NCI-H1048 (cell line): Measurements from ENCODE around the gene C3.

Source experiments
- DNase-seq: peaks from one replicate; lab custom pipeline; 2025; lab: John Stamatoyannopoulos, UW

C3 gene

DNA sequence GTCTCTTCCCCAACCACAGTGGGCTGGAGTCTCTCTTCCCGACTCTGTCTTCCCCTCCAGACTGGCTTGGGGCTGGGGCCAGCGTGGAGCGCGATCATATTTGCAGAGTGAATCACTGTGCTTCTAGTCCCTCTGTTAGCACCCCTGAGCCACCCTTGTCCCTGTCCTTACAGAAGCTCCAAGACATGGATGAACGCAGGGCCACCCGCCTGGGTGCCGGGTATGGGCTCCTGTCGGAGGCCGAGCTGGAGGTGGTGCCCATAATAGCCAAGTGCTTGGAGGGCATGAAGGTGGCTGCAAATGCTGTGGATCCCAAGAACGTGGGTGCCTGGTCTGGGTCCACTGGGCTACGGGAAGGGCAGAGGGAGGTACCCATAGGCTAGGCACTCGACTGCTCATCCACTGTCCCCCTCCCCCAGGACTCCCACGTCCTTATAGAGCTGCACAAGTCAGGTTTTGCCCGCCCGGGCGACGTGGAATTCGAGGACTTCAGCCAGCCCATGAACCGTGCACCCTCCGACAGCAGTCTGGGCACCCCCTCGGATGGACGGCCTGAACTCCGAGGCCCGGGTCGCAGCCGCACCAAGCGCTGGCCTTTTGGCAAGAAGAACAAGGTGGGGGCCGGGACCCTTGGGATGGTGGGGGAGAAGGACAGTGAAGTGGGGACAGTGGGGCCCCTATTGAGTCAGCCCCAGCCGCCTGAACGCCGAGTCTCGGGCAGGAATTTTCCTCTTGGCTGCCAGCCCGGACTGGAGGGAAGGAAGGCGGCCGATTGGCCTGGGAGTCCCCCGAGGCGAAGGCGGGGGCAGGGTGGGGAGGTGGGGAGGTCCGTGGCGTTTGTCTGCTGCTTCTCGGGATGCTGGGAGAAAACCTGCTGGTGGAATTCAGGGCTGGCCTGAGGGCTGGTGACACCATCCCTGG is 24.2 kb upstream of the C3 start:
- no peak for DNase-seq

- no peak for DNase-seq
Observed at GRCh38 chr19:6743714-6744380, 23.4 kb upstream of the C3 start.

- DNase-seq: no peak
Observed at GRCh38 chr19:6743066-6743465, 22.6 kb upstream of the C3 start.

- DNase-seq: no peak
Observed at GRCh38 chr19:6740589-6741343, 20.3 kb upstream of the C3 start.

GRCh38 chr19:6739883-6740588 is 19.6 kb upstream of the C3 start:
- no peak for DNase-seq

DNA sequence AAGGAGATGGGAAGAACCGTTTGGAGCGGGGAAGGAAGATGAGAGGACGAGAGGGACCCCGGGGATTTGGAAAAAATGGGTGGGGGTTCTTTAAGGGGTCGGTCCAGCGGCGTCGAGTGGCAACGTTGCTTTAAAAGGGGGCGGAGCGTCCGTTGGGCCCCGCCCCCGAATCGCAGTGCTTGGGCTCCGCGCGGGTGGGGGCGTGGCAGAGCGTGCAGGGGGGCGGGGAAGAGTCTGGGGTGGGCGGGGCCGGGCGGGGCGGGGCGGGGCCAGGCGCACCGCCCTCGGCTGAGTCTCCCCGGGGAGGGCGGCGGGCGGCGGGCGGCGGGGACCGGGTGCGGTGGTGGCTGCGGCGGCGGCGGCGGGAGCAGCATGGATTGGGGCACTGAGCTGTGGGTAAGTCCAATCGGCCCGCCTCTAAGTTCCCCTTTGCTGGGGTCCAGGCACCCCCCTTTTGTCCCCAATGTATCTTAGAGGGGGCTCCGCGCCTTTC is 19.0 kb upstream of the C3 start, which contains the start of gene TRIP10:
TRIP10 (plus strand) TSS at position 291 of the 493 bp plus-strand sequence; CDS start at position 373, 82 bp downstream.
- DNase-seq: no peak

GRCh38 chr19:6738787-6739389 is 18.4 kb upstream of the C3 start:
- DNase-seq: no peak

DNA sequence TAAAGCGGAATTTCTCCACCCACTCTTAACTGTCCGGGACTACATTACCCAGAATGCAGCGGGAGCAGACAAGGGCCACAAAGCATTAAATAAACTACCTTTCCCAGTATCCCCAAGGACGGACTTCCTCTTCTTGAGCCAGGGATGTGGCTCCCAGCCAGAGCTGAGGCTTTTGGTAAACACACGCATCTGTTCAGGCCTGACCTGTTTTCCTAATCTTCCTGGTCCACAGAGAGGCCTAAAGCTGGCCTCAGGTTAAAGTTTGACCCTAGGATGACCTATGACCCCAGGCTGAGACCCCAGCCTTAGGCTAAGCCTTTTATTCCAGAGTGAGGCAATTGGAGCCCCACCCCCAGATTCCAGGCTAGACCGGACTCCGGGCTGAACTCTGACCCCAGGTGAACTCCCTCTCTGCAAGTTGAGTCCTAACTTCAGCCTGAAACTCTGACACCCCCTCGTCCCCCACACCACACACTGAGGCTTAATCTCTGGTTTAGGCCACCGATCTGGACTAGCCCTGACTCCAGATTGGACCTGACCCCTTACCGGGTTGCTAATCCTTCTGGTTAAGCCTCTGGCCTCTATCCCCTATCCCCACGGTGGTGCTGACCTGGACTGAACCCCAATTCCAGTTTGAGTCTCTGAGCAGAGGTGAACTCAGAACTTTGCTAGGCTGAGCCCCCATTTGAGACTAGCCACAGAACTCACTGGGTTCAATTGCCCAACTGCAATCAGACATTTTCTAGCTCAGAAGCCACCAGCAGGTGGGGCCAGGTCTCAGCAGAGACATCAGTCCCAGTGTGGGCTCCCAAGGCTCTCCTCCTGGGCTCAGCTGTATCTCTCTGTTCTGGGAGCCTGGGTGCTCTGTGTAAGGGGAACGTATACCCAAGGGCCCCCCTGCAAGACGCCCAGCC is 17.7 kb upstream of the C3 start:
- peak; percentile 40 for DNase-seq

DNA sequence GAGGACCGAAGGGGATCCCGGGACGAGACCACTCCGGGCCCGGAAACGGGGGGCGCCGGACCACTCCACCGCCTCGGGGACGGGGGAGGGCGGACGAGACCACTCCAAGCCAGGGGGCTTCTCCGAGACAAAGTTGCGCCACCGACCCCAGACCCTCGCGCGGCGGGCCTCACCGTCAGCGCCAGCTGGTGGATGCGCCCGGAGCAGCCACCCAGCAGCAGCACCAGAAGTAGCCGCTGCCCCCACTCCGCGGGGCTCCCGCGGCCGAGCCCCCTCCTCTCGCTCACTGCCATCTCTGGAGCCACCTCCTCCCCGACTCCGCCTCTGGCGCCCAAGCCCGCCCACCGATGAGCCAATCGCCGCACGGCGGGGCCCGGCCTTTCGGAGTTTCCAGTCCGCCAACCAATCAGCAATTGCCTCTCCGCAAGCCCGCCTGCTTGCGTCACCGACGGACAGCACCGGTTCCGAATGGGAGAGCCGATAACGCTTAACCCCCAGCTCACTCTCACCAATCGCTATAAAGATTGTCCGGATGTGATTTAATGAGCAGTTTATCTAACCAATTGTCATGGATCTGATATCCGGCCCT is 16.9 kb upstream of the C3 start, which contains the start of gene GPR108:
GPR108 (minus strand) TSS at position 297 of the 589 bp plus-strand sequence; CDS start at position 293, 4 bp downstream.
- DNase-seq: peak; percentile 97

DNA sequence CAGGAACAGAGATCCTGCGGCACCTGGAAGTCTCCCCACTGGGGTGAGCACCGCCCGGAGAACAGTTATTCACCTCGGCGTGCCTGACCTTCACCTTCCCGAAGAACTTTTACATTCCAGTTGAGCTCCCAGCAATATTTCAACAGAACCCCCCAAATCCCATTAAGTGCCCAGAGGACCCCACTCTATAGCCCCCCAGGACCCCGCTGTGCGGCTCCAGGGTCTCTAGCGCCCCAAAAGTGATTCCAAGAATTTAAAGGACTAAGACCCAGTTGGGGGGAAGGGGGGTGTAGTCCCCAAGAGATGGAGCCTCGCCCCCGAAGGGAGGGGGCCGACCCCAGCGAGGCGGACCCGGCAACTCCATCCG is 16.4 kb upstream of the C3 start:
- no peak for DNase-seq

- no peak for DNase-seq
Observed at GRCh38 chr19:6736169-6736916, 15.9 kb upstream of the C3 start.

DNA sequence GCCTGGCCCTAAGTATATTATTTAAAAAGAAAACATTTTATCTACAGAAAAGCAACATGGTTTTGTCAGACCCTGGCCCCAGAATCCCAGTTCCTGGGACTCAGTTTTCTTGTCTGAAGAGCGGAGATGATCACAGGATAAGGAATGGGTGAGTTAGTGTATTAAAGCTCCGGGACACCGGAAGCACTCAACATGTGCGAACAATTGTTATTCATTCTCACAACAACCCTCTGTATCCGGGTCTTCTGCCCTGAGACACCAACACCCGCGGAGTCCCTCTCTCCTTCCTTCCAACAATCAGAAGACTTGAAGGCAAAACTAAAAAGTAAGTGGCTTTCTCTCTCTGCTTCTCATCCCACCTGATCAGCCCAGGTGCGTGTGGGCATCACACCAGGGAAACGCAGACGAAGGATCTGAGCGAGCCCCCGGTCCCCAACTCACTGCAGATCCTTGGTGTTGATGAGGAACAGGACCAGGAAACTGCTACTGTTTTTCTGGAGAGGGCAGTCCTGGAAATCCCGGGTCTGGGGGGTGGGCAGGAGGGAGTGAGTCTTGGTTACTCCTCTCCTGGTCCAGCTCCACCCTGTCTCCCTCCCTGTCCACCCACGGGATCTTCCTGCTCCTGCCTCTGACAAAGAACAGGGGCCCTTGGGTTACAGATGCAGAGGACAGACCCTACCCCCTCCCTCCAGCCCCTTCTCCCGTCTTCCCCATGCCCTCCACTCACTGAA is 14.9 kb upstream of the C3 start:
- DNase-seq: no peak

GRCh38 chr19:6734096-6734696 is 13.7 kb upstream of the C3 start:
- no peak for DNase-seq

DNA sequence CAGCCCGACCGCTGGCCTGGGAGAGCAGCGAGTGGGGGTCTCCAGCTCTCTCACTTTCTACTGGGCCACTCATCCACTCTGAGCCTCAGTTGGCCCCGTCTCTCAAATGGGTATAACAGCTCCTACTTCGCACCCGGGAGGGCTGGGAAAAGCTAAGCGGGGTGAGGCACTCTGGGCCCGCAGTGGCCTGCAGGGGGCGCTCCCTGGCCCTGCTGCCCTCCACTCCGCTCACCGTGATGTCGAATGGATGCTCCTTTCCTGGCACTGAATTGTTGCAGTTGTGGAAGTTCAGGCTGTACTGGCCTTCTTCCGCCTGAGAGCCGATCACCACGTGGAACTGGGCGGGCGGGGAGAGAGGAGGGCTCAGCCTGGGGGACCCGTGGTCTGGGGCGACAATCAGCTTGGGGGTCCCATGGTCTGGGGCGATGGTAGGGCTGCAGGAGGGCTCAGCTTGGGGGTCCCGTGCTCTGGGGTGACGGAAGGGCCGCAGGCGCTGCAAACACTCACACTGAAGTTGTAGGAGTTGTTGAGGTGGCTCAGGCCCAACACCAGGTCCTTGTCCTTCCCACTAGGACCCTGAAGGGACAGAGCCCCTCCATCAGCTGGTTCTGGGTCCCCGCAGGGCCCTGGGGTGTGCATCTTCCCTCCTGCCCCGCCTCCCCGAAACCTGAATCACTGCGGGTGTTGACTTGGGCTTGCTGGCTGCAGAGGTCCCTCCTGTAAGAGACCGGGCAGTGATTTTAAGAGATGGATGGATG is 13.1 kb upstream of the C3 start:
- no peak for DNase-seq

DNA sequence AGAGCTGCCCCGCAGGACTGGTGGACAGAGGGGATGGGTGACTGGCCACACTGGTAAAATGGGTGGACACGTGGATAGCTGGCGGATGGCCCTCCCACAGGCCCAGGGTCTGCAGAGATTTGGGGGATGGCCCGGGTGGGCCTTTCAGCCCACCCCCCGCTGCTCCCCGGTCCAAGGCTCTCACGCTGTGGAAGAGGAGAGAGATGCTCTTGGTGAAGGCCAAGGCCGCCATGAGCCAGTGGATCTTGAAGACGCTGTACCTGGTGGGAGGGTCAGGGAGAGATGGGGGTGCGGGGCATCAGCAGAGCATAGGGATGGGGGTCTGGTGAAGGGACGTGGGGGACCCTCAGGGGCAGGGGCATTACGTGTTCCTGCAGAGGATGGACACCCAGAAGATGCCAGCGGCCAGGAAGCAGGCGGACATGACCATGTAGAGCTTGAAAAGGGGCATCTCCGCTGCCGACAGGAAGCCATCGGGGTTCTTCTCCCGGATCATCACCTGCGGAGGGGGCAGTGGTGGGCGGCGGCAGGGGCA is 12.4 kb upstream of the C3 start:
- DNase-seq: no peak

DNA sequence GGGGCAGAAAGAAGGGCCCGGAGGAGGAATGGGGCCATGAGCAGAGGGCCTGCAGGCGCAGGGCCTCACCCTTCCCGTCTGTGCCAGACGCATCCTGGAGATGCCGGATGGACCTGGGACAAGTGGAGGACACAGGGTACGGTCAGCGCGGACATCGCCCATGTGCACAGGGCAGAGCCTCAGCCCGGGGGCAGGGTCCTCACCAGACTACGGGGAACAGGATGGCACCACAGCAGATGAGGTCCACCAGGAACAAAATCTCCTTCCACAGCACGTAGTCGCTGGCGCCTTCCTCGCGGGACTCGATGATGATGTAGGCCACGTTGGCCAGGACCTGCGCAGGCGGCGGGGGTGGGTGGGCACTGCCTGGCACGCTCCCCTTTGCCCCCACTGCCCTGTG is 11.4 kb upstream of the C3 start:
- DNase-seq: no peak
